Body of pancreas (tissue), 4 donors: ENCODE measurements around the gene IP6K2. TPM values are rescaled to one million over a fixed set of nuclear protein-coding genes. Genes with fewer than 3 reads are reported as not detected.

Experiments
- ATAC-seq: fragments of 150-250 bp; one replicate; pipeline ENCODE4 v1.9.1; 2016
- DNase-seq, 4 donors: peaks; one replicate each; pipeline ENCODE4 v3.0.0-alpha.2; 2019
- H3K27ac ChIP-seq, 4 donors: fragments of 200-600 bp; sonication (generic); 1 replicate in 3 of 4; 2 replicates in 1 of 4; pipeline versions ENCODE4 v1.5.1 to v1.6.1; 2016 to 2019; ENCODE audit warnings: mild to moderate bottlenecking in 1 of 4, mixed read lengths in 1 of 4, moderate library complexity in 1 of 4
- H3K27me3 ChIP-seq, 2 donors: fragments of 200-600 bp; sonication (generic); one replicate each; pipeline ENCODE4 v1.6.0; 2016; ENCODE audit warnings: mild to moderate bottlenecking in 1 of 2
- H3K36me3 ChIP-seq, 2 donors: fragments of 200-600 bp; sonication (generic); replicated peaks in 1 of 2; 2 replicates each; pipeline ENCODE4 v1.5.1; 2016; ENCODE audit warnings: low read depth in 2 of 2; ENCODE audit not compliant: insufficient read depth in 1 of 2
- H3K4me1 ChIP-seq: fragments of 200-600 bp; sonication (generic); one replicate; pipeline ENCODE4 v1.6.0; 2016
- H3K4me3 ChIP-seq, 2 donors: fragments of 200-600 bp; sonication (generic); 1 replicate in 1 of 2; 2 replicates in 1 of 2; pipeline ENCODE4 v1.5.1; 2016 to 2019
- H3K9me3 ChIP-seq, 3 donors: fragments of 200-600 bp; sonication (generic); 1 replicate in 2 of 3; 2 replicates in 1 of 3; pipeline ENCODE4 v1.5.1; 2016
- POLR2A ChIP-seq, 3 donors: fragments of 450-650 bp; IDR thresholded peaks; one replicate each; pipeline ENCODE4 v1.6.1; 2016; ENCODE audit warnings: antibody characterized with exemption in 3 of 3, mild to moderate bottlenecking in 2 of 3
- WGBS, 2 donors: methylation state at CpG; one replicate each; pipeline ENCODE4 v1.1.5; 2017; 5-methylcytosine and 5-hydroxymethylcytosine counted together
- intact Hi-C: fragments of 100-400 bp; cut with DNase I; formaldehyde crosslinking; loops from one replicate; pipeline ENCODE4 v1.15.1; 2023
- total RNA-seq, 2 donors: library from RNA; depleted of rRNA; stranded (reverse); fragments of >200 nt; gene quantifications; one replicate each; pipeline ENCODE4 v1.1.0, GENCODE V29; 2016
- TF ChIP-seq, protein P1 (sequence below), 7 experiments: fragments of 450-650 bp in 4 of 7; fragments of 200-600 bp in 3 of 7; sonication (generic) in 3 of 7; IDR thresholded peaks; one replicate each; pipeline ENCODE4 v1.5.1; 2016 to 2019; ENCODE audit warnings: antibody characterized with exemption in 7 of 7

Gene IP6K2
- total RNA-seq, 2 donors from 2014 or later, result 67.5 to 138 TPM

GRCh38 chr3:48687220-48687678 lies 29.8 kb downstream of the IP6K2 start:
- intact Hi-C loops, result no loop called here
- Histone ChIP-seq H3K27ac (no peak overlapping the region), H3K36me3 (peaks cover 4 to 25% of the 10 kb centered on the region in 2 donors), H3K4me1 (peaks cover 21% of the 10 kb centered on the region), H3K4me3 (no peak overlapping the region), H3K9me3 (no peaks in the 10 kb centered on the region), H3K27me3 (no peaks in the 10 kb centered on the region)
- ATAC-seq (no peak), DNase-seq (no peak)
- 68 to 75% methylated on average over 2 to 3 of the region's 3 CpGs for WGBS, 2 donors
- TF ChIP-seq POLR2A (IDR thresholded peaks at IDR 0.05), result no peak
- TF ChIP-seq, protein P1, sequence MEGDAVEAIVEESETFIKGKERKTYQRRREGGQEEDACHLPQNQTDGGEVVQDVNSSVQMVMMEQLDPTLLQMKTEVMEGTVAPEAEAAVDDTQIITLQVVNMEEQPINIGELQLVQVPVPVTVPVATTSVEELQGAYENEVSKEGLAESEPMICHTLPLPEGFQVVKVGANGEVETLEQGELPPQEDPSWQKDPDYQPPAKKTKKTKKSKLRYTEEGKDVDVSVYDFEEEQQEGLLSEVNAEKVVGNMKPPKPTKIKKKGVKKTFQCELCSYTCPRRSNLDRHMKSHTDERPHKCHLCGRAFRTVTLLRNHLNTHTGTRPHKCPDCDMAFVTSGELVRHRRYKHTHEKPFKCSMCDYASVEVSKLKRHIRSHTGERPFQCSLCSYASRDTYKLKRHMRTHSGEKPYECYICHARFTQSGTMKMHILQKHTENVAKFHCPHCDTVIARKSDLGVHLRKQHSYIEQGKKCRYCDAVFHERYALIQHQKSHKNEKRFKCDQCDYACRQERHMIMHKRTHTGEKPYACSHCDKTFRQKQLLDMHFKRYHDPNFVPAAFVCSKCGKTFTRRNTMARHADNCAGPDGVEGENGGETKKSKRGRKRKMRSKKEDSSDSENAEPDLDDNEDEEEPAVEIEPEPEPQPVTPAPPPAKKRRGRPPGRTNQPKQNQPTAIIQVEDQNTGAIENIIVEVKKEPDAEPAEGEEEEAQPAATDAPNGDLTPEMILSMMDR (IDR thresholded peaks at IDR 0.05), result no peak

DNA sequence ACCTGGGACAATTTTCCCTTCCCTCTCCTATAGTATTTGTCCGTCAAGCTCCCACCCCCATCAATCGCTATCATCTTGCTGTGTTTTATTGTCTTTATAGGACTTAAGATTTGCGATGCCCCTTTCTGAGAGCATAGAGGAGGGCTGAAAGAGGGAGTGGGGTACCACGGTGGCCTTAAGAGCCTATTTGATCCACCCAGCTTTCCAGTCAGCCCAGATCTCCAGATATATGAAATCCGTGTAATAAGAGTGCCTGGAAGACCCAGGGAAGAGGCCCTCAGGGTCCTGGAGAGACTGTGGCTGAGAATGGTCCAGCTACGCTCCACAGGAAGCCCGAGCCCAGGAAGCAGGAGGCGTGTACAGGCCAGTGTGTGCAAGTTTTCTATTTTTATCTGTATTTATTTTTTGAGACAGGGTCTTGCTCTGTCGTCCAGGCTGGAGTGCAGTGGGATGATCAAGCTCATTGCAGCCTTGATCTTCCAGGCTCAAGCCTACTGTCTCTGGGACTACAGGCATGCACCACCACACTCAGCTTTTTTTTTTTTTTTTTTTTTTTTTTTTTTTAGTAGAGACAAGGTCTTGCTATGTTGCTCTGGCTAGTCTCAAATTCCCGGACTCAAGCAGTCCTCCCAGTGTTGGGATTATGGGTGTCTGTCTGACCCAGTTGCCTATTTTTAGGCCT lies 30.3 kb downstream of the IP6K2 start:
- H3K27ac ChIP-seq, result no peak overlapping the region
- TF ChIP-seq, protein P1 (IDR thresholded peaks at IDR 0.05), result no peak
- TF ChIP-seq POLR2A (IDR thresholded peaks at IDR 0.05), result no peak
- ATAC-seq (no peak), DNase-seq (no peak)
- H3K36me3 ChIP-seq, result peaks cover 0 to 21% of the 10 kb centered on the region in 2 donors
- no peaks in the 10 kb centered on the region for H3K9me3 ChIP-seq
- no peak overlapping the region for H3K4me3 ChIP-seq
- peaks cover 21% of the 10 kb centered on the region for H3K4me1 ChIP-seq
- intact Hi-C loops, result no loop called here
- H3K27me3 ChIP-seq, result no peaks in the 10 kb centered on the region
- 55 to 65% methylated on average over 10 of the region's 10 CpGs for WGBS, 2 donors

- H3K4me1 ChIP-seq, result peaks cover 21% of the 10 kb centered on the region
- H3K36me3 ChIP-seq, result peaks cover 0 to 21% of the 10 kb centered on the region in 2 donors
- H3K27ac ChIP-seq, result peak within 1 kb of the TSS; percentile 70 to 91 (median 90)
- H3K9me3 ChIP-seq, result no peaks in the 10 kb centered on the region
- TF ChIP-seq, protein P1 (IDR thresholded peaks at IDR 0.05), result peak; percentile 43 to 85 (median 67)
- peak; percentile 67 to 73 (median 71) for TF ChIP-seq POLR2A (IDR thresholded peaks at IDR 0.05)
- intact Hi-C loops, result no loop called here
- H3K27me3 ChIP-seq, result no peaks in the 10 kb centered on the region
- peak within 1 kb of the TSS; percentile 72 to 78 for H3K4me3 ChIP-seq
- ATAC-seq (peak; percentile 93), DNase-seq (peak; percentile 89 to 94 (median 91))
- WGBS, 2 donors, result 1 to 12% methylated on average over 18 to 97 of the region's 97 CpGs
Observed at GRCh38 chr3:48685603-48686511, 31.2 kb downstream of the IP6K2 start, which contains the start of gene NCKIPSD. NCKIPSD (minus strand) TSS chr3:48685915; CDS start chr3:48685807, 108 bp downstream.

GRCh38 chr3:48685293-48685602 lies 31.8 kb downstream of the IP6K2 start:
- intact Hi-C loops, result no loop called here
- no peaks in the 10 kb centered on the region for H3K27me3 ChIP-seq
- no peaks in the 10 kb centered on the region for H3K9me3 ChIP-seq
- ATAC-seq (no peak), DNase-seq (no peak)
- H3K36me3 ChIP-seq, result peaks cover 0 to 19% of the 10 kb centered on the region in 2 donors
- 6 to 10% methylated on average over 8 to 13 of the region's 13 CpGs for WGBS, 2 donors
- peak overlapping the region; percentile 72 to 78 for H3K4me3 ChIP-seq
- H3K27ac ChIP-seq, result peak overlapping the region; percentile 70 to 91 (median 90)
- TF ChIP-seq, protein P1 (IDR thresholded peaks at IDR 0.05), result no peak
- TF ChIP-seq POLR2A (IDR thresholded peaks at IDR 0.05), result no peak
- H3K4me1 ChIP-seq, result peaks cover 21% of the 10 kb centered on the region
